HCT116 (cell line): Measurements from ENCODE around the gene PPM1H.

Source experiments
- ATF3 ChIP-seq: IDR thresholded peaks from 2 replicates; pipeline ENCODE4 v1.6.1; 2012
- CTCF ChIP-seq, 3 experiments: fragments of 200-600 bp in 1 of 3; sonication (generic) in 1 of 3; IDR thresholded peaks in 2 of 3; conservative IDR thresholded peaks in 1 of 3; 2 replicates each; pipeline ENCODE4 v1.5.1; 2012 to 2017; ENCODE audit warnings: low read depth in 2 of 3, low read length in 2 of 3, antibody characterized with exemption in 1 of 3, borderline replicate concordance in 1 of 3, control low read depth in 1 of 3, mild to moderate bottlenecking in 1 of 3, mixed read lengths in 1 of 3, mixed run types in 1 of 3, moderate library complexity in 1 of 3; ENCODE audit not compliant: insufficient read depth in 1 of 3
- EZH2 ChIP-seq: fragments of 200-600 bp; sonication (generic); IDR thresholded peaks from 2 replicates; pipeline ENCODE4 v1.6.1; 2017; ENCODE audit warnings: antibody characterized with exemption, mixed run types
- EZH2phosphoT487 ChIP-seq: fragments of 200-600 bp; IDR thresholded peaks from 2 replicates; pipeline ENCODE4 v1.6.1; 2018; ENCODE audit warnings: antibody characterized with exemption, borderline replicate concordance
- MAX ChIP-seq: IDR thresholded peaks from 2 replicates; pipeline ENCODE4 v1.6.1; 2012
- POLR2A ChIP-seq: IDR thresholded peaks from 2 replicates; pipeline ENCODE4 v1.7.0; 2011; ENCODE audit warnings: borderline replicate concordance; ENCODE audit not compliant: insufficient read depth, insufficient read length; ENCODE audit errors: extremely low read depth
- POLR2AphosphoS5 ChIP-seq: IDR thresholded peaks from 2 replicates; pipeline ENCODE4 v1.6.1; 2011; ENCODE audit warnings: mild to moderate bottlenecking, low read depth, low read length, moderate library complexity
- RAD21 ChIP-seq: IDR thresholded peaks from 2 replicates; pipeline ENCODE4 v1.6.1; 2012; ENCODE audit warnings: low read depth, mild to moderate bottlenecking
- REST ChIP-seq: IDR thresholded peaks from 2 replicates; pipeline ENCODE4 v1.6.1; 2012; ENCODE audit warnings: low read depth
- SRF ChIP-seq: IDR thresholded peaks from 2 replicates; pipeline ENCODE4 v1.6.1; 2012; ENCODE audit warnings: low read depth
- YY1 ChIP-seq: IDR thresholded peaks from 2 replicates; pipeline ENCODE4 v1.6.1; 2011; ENCODE audit warnings: low read length, low read depth, moderate library complexity, mild to moderate bottlenecking; ENCODE audit not compliant: insufficient replicate concordance; ENCODE audit errors: extremely low read depth
- ZBTB33 ChIP-seq: IDR thresholded peaks from 2 replicates; pipeline ENCODE4 v1.6.1; 2011; ENCODE audit warnings: mild to moderate bottlenecking, low read length, moderate library complexity; ENCODE audit not compliant: insufficient replicate concordance; ENCODE audit errors: extremely low read depth
- ZNF274 ChIP-seq: fragments of 200-500 bp; sonication (Bioruptor generic); IDR thresholded peaks from 2 replicates; pipeline ENCODE4 v1.6.1; 2014; ENCODE audit warnings: mild to moderate bottlenecking, low read depth, low read length, inconsistent platforms

GRCh38 chr12:62931477-62931876, 3.5 kb downstream of the PPM1H start:
- no peak for TF ChIP-seq ZNF274
- TF ChIP-seq CTCF (IDR thresholded peaks at IDR 0.05 in 2 of 3, conservative IDR thresholded peaks at IDR 0.05 in 1 of 3; ENCODE audit: borderline replicate concordance in 1 of 3, insufficient read depth in 1 of 3, low read depth in 2 of 3, low read length in 2 of 3): no peak
- no peak for TF ChIP-seq EZH2phosphoT487
- no peak for TF ChIP-seq ATF3
- no peak for TF ChIP-seq POLR2AphosphoS5
- no peak for TF ChIP-seq POLR2A
- TF ChIP-seq REST: no peak
- TF ChIP-seq ZBTB33: no peak
- no peak for TF ChIP-seq SRF
- TF ChIP-seq RAD21: no peak
- TF ChIP-seq YY1: no peak
- no peak for TF ChIP-seq EZH2
- TF ChIP-seq MAX: no peak
